Measurements from ENCODE around the gene KLHL17. TPM values are rescaled to one million over a fixed set of nuclear protein-coding genes. Genes with fewer than 3 reads are reported as not detected.
A peak's percentile ranks its signal among the peaks of the same experiment; 100 is the strongest.

Gene KLHL17
- total and polyA plus RNA-seq, 9 of the 15 experiments (the other 6 are each of a cell fraction or from before 2014, with no cell fraction given) = 0.14 to 84.8 (median 13.0) TPM

DNA sequence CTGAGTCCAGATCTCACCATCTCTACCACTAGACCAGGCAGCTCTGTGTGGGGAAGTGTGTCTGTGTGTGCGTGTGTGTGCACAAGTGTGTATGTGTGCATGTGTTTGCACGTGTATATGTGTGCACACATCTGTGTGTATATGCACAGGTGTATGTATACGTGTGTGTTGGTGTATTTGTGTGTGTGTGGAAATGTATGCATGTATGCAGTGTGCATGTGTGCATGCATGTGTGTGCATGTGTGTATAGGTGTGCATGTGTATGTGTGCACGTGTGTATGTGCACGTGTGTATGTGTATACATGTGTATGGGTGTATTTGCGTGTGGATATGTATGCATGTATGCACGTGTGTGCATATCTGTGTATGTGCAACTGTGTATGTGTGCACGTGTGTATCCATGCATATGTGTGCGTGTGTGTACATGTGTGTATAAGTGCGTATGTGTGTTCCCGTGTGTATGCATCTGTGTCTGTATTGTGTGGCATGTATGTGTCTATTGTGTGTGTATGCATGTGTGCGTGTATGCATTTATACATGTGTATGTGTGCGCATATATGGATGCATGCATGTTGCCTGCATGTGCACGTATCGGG is 9.0 kb downstream of the KLHL17 start:
- CTCF ChIA-PET (ENCODE audit: low intra/inter-chr PET ratio) = no interaction called here

More for the DNA sequence above, 9.0 kb downstream of the KLHL17 start:
- Histone ChIP-seq H3K9ac (ENCODE audit: insufficient read depth in 1 of 2, low read depth in 2 of 2, low read length in 2 of 2) (no peak overlapping the region), H3K36me3 (ENCODE audit: control insufficient read depth, insufficient read depth, low read length) (peaks cover 12% of the 10 kb centered on the region; the same call in 1 of the 3 replicates), H3K4me2 (ENCODE audit: insufficient read depth, low read length) (no peak overlapping the region; the same call in 1 of the 2 replicates), H3K4me3 (no peak overlapping the region), H3K27ac (ENCODE audit: extremely low read depth, low read depth, low read length) (no peak overlapping the region; the same call in 2 of the 3 replicates), H3K9me3 (replicated peaks; ENCODE audit: control insufficient read depth, insufficient read depth, low read depth, low read length) (peaks cover 6% of the 10 kb centered on the region), H2AFZ (ENCODE audit: low read depth, low read length) (no peak overlapping the region), H3K27me3 (ENCODE audit: control insufficient read depth in 2 of 2, insufficient read depth in 2 of 2, low read length in 2 of 2) (peaks cover 0 to 23% of the 10 kb centered on the region in 2 experiments; a peak in 2 of 5 replicates), H3K79me2 (ENCODE audit: control insufficient read depth, insufficient read depth, low read length) (no peaks in the 10 kb centered on the region), H3K4me1 (replicated peaks in 1 of 2; ENCODE audit: control insufficient read depth in 2 of 2, insufficient read depth in 2 of 2, low read length in 2 of 2) (peaks cover 14 to 74% of the 10 kb centered on the region in 2 experiments; a peak in 4 of 5 replicates), H3K9me1 (ENCODE audit: control insufficient read depth, insufficient read depth, low read length) (no peaks in the 10 kb centered on the region), H4K20me1 (replicated peaks; ENCODE audit: control insufficient read depth, insufficient read depth, low read length) (no peaks in the 10 kb centered on the region)
- FAIRE-seq (no peak), DNase-seq (ENCODE audit: extremely low read depth in 1 of 4, low spot score in 3 of 4) (no peak), ATAC-seq (no peak)
- TF ChIP-seq, protein P1, sequence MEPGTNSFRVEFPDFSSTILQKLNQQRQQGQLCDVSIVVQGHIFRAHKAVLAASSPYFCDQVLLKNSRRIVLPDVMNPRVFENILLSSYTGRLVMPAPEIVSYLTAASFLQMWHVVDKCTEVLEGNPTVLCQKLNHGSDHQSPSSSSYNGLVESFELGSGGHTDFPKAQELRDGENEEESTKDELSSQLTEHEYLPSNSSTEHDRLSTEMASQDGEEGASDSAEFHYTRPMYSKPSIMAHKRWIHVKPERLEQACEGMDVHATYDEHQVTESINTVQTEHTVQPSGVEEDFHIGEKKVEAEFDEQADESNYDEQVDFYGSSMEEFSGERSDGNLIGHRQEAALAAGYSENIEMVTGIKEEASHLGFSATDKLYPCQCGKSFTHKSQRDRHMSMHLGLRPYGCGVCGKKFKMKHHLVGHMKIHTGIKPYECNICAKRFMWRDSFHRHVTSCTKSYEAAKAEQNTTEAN (CRISPR knock-in tag; IDR thresholded peaks at IDR 0.05) = peak; percentile 87; the same call in 1 of the 2 replicates
- TF ChIP-seq GTF2A2 (tag; IDR thresholded peaks at IDR 0.05) (no peak), CBFA2T3 (IDR thresholded peaks at IDR 0.05) (peak; percentile 19; the same call in 1 of the 2 replicates), ZBED1 (IDR thresholded peaks at IDR 0.05) (no peak), HNRNPLL (IDR thresholded peaks at IDR 0.05; ENCODE audit: low read depth, low read length, poor library complexity, severe bottlenecking) (no peak), PHF20 (IDR thresholded peaks at IDR 0.05; ENCODE audit: partially characterized antibody) (peak; percentile 66), POU5F1 (IDR thresholded peaks at IDR 0.05; ENCODE audit: borderline replicate concordance, low read depth, low read length, partially characterized antibody) (no peak), KDM1A (IDR thresholded peaks at IDR 0.05) (peak in 1 of 2 experiments; percentile 98; a peak in 2 of 4 replicates)
- TF ChIP-seq, protein P2, sequence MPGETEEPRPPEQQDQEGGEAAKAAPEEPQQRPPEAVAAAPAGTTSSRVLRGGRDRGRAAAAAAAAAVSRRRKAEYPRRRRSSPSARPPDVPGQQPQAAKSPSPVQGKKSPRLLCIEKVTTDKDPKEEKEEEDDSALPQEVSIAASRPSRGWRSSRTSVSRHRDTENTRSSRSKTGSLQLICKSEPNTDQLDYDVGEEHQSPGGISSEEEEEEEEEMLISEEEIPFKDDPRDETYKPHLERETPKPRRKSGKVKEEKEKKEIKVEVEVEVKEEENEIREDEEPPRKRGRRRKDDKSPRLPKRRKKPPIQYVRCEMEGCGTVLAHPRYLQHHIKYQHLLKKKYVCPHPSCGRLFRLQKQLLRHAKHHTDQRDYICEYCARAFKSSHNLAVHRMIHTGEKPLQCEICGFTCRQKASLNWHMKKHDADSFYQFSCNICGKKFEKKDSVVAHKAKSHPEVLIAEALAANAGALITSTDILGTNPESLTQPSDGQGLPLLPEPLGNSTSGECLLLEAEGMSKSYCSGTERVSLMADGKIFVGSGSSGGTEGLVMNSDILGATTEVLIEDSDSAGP (CRISPR knock-in tag; IDR thresholded peaks at IDR 0.05) = 0 out of 2 replicates have a peak, but pooled peaks have one; percentile 19
- intact Hi-C loops (cut with micrococcal nuclease) = no loop called here
- 30% methylated on average over 15 of the region's 15 CpGs for WGBS (ENCODE audit: insufficient coverage, low coverage, missing lambda C conversion rate)
- POLR2A ChIA-PET = interaction anchor here (1.1 kb wide), 1 partner anchor 28 kb away, joined by 4 read pairs; no protein-coding TSS in a partner anchor
- in situ Hi-C loops (cut with MboI) = no loop called here
- BruUV-seq (replicated peaks) = no TSS peak
